KMS-11 (cell line): ENCODE results near the gene APOBEC3H.
A peak's percentile ranks its signal among the peaks of the same experiment; 100 is the strongest.

Experiments used
- H2AFZ ChIP-seq: fragments of 200-600 bp; sonication (generic); 2 replicates; pipeline ENCODE4 v1.6.1; 2016; ENCODE audit warnings: antibody characterized with exemption, mixed run types, low read depth
- H3K27ac ChIP-seq: fragments of 200-600 bp; sonication (generic); 2 replicates; pipeline ENCODE4 v1.6.1; 2016; ENCODE audit warnings: mild to moderate bottlenecking, mixed run types
- H3K27me3 ChIP-seq: fragments of 200-600 bp; sonication (generic); 2 replicates; pipeline ENCODE4 v1.6.1; 2017; ENCODE audit warnings: mild to moderate bottlenecking, low read depth, mixed run types, moderate library complexity; ENCODE audit not compliant: insufficient read depth
- H3K36me3 ChIP-seq: fragments of 200-600 bp; sonication (generic); 2 replicates; pipeline ENCODE4 v1.6.1; 2017; ENCODE audit warnings: mild to moderate bottlenecking, mixed run types; ENCODE audit not compliant: insufficient read depth
- H3K4me1 ChIP-seq: fragments of 200-600 bp; sonication (generic); 2 replicates; pipeline ENCODE4 v1.6.1; 2016; ENCODE audit warnings: mild to moderate bottlenecking, low read depth, mixed run types; ENCODE audit not compliant: poor library complexity, severe bottlenecking
- H3K4me2 ChIP-seq: fragments of 200-600 bp; sonication (generic); 2 replicates; pipeline ENCODE4 v1.7.0; 2016; ENCODE audit warnings: mild to moderate bottlenecking, mixed run types
- H3K4me3 ChIP-seq: fragments of 200-600 bp; sonication (generic); IDR thresholded peaks from 2 replicates; pipeline ENCODE4 v1.6.1; 2017; ENCODE audit warnings: low read depth, low read length, mixed read lengths; ENCODE audit not compliant: insufficient read depth
- H3K79me2 ChIP-seq: fragments of 200-600 bp; sonication (generic); 2 replicates; pipeline ENCODE4 v1.6.1; 2016; ENCODE audit warnings: low read depth, mixed run types; ENCODE audit not compliant: insufficient read depth
- H3K9ac ChIP-seq: fragments of 200-600 bp; sonication (generic); 2 replicates; pipeline ENCODE4 v1.6.1; 2016; ENCODE audit warnings: mild to moderate bottlenecking, mixed run types
- H4K20me1 ChIP-seq: fragments of 200-600 bp; sonication (generic); 2 replicates; pipeline ENCODE4 v1.6.1; 2016; ENCODE audit warnings: mild to moderate bottlenecking, mixed run types; ENCODE audit not compliant: insufficient read depth
- TF ChIP-seq, protein P1 (sequence below): fragments of 200-600 bp; sonication (generic); conservative IDR thresholded peaks from 2 replicates; pipeline ENCODE4 v1.6.1; 2017; ENCODE audit warnings: low read depth, mild to moderate bottlenecking, antibody characterized with exemption, low read length, moderate library complexity, mixed read lengths

APOBEC3H gene

DNA sequence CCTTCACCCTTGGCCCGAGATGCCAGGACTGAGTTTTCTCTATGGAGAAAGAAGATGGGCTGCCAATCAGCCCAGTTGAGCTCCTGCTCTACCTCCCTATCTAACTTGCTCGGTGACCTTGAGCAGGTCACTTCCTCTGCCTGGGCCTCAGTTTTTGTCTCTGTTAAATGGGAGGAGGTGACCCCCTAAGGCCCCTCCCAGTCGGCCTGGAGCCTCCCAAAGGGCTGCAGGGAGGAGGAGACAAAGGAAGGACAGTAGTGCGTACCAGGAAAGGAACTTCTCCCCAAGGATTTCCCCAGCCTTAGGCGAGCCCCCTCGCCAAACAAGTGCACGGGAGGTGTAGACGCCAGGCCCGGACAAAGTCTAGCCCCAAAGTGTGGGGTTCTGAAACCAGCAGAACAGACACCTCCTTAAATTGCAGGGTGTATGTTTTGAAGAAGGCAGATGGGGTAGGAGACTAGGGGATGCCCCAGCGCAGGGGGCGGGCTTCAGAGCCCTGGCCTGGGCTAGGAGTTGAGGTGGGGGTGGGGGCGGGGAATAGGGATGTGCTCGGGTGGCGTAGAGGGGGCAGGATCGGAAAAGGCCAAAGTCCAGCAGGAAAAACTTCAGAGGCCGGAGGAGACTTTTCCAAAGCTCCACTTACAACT is 54.4 kb downstream of the APOBEC3H start:
- Histone ChIP-seq H3K36me3 (no peaks in the 10 kb centered on the region), H2AFZ (no peak overlapping the region), H3K79me2 (peaks cover 16% of the 10 kb centered on the region; the same call in 1 of the 2 replicates), H3K4me2 (peak overlapping the region; percentile 70), H3K27ac (peak overlapping the region; percentile 85; the same call in 1 of the 2 replicates), H3K4me3 (no peak overlapping the region), H4K20me1 (no peaks in the 10 kb centered on the region), H3K27me3 (peaks cover 9% of the 10 kb centered on the region; the same call in 1 of the 2 replicates), H3K9ac (peak overlapping the region; percentile 72), H3K4me1 (peaks cover 50% of the 10 kb centered on the region)
- TF ChIP-seq, protein P1, sequence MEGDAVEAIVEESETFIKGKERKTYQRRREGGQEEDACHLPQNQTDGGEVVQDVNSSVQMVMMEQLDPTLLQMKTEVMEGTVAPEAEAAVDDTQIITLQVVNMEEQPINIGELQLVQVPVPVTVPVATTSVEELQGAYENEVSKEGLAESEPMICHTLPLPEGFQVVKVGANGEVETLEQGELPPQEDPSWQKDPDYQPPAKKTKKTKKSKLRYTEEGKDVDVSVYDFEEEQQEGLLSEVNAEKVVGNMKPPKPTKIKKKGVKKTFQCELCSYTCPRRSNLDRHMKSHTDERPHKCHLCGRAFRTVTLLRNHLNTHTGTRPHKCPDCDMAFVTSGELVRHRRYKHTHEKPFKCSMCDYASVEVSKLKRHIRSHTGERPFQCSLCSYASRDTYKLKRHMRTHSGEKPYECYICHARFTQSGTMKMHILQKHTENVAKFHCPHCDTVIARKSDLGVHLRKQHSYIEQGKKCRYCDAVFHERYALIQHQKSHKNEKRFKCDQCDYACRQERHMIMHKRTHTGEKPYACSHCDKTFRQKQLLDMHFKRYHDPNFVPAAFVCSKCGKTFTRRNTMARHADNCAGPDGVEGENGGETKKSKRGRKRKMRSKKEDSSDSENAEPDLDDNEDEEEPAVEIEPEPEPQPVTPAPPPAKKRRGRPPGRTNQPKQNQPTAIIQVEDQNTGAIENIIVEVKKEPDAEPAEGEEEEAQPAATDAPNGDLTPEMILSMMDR, result no peak

DNA sequence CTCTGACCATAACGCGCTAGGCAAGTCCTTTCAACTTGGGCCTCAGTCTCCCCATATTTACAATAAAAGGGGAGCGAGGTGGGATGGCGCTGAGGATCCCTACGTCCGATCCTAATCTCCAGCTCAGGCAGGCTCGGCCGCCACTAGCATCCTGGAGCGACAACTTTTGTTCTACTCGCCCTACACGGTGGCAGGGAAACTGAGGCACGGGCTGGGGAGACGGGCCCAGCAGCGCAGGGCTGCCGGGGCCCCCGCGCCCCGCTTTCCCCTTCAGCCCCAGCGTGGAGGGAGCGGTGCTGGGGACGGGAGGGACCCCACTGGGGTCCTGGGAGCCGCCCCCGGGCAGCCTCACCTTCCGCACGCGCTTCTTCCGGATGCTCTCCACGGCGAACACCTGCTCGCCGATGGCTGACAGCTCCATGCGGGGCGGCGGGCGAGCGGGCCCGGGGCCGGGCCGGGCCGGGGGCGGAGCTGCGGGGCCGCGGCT is 55.0 kb downstream of the APOBEC3H start:
- Histone ChIP-seq H2AFZ (no peak overlapping the region), H3K36me3 (no peaks in the 10 kb centered on the region), H4K20me1 (no peaks in the 10 kb centered on the region), H3K27me3 (peaks cover 9% of the 10 kb centered on the region; the same call in 1 of the 2 replicates), H3K4me2 (peak overlapping the region; percentile 61), H3K4me3 (no peak overlapping the region), H3K27ac (peak overlapping the region; percentile 51), H3K4me1 (peaks cover 45% of the 10 kb centered on the region), H3K79me2 (peaks cover 16% of the 10 kb centered on the region; the same call in 1 of the 2 replicates), H3K9ac (peak overlapping the region; percentile 72)
- TF ChIP-seq, protein P1, result no peak

DNA sequence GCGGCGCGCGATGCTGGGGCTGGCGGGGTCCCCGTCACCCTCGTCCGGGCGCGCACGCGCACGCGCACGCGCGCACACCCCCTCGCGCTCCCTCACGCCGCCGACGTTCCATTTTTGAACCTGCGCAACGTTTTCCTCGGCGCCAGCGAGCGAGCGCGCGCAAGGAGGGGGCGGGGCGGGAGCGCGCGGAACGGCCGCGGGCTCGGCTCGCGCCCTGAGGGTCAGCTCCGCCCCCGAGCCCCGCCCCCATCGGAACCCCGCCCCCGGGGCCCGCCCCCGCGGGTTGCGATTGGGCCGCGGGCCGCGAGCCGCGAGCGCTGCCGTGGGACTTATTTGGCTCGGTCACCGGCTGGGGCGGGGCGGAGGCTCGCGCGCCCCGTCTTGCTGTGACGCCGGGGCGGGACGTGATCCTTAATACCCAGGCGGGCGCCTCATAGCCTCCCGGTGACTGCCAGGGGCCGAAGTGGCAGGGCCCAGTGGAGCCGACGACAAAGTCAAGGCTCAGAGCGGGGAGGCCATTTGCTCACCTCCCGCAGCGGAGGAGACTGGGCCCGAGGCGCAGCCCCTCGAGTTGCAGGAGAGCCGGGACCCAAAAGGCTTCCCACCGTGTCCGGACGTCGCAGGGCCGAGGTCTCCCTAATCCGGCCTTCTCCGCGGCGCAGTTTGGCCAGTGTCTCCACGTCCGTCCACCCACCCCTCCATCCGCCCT is 55.6 kb downstream of the APOBEC3H start, which contains the start of gene CBX7:
TSS of gene CBX7 (minus strand) at position 170 of the 709 bp plus-strand sequence. CDS start 236 bp downstream, outside the sequence.
- Histone ChIP-seq H4K20me1 (no peaks in the 10 kb centered on the region), H3K27ac (peak within 1 kb of the TSS; percentile 85), H3K4me3 (no peak within 1 kb of the TSS), H3K9ac (peak within 1 kb of the TSS; percentile 72), H3K36me3 (no peaks in the 10 kb centered on the region), H3K79me2 (peaks cover 11% of the 10 kb centered on the region; the same call in 1 of the 2 replicates), H3K27me3 (peaks cover 9% of the 10 kb centered on the region; the same call in 1 of the 2 replicates), H3K4me1 (peaks cover 40% of the 10 kb centered on the region), H2AFZ (peak within 1 kb of the TSS; percentile 71), H3K4me2 (peak within 1 kb of the TSS; percentile 70)
- TF ChIP-seq, protein P1, result no peak

DNA sequence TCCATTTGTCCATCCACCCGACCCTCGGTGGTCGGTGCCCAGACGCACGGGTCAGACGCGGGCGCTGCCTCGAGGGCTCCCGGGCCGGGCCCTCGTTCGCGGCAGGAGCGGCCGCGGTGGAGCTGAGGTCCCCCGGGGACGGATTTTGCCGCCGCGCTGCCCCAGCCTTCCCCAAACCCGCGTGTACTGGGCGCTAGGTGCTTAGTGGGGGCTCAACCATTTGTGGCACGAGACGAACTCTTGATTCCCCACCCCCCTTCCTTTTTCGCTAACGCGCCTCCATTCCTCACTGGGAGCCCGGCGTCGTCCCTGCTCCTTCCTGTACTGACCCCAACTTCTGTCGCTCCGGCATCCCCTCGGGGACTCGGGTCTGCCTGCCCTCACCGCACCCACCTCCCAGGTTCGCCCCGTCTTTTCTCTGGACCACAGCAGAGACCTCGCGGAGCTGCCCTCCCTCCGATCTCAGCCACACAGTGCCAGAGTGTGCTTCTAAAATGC is 56.2 kb downstream of the APOBEC3H start:
- H3K9ac ChIP-seq, result peak overlapping the region; percentile 22; the same call in 1 of the 2 replicates
- H3K36me3 ChIP-seq, result no peaks in the 10 kb centered on the region
- no peak overlapping the region for H3K27ac ChIP-seq
- no peaks in the 10 kb centered on the region for H4K20me1 ChIP-seq
- TF ChIP-seq, protein P1, result no peak
- H3K4me1 ChIP-seq, result peaks cover 34% of the 10 kb centered on the region
- no peak overlapping the region for H3K4me3 ChIP-seq
- H3K4me2 ChIP-seq, result peak overlapping the region; percentile 54
- H3K27me3 ChIP-seq, result peaks cover 9% of the 10 kb centered on the region; the same call in 1 of the 2 replicates
- H2AFZ ChIP-seq, result peak overlapping the region; percentile 71
- peaks cover 5% of the 10 kb centered on the region; the same call in 1 of the 2 replicates for H3K79me2 ChIP-seq
